Muscle layer of colon (tissue), 2 donors: Measurements from ENCODE around the gene HTT.

Source experiments
- H3K27ac ChIP-seq: one replicate; pipeline ENCODE4 v1.7.0; 2013; ENCODE audit warnings: low read depth, mild to moderate bottlenecking, low read length, moderate library complexity
- H3K27me3 ChIP-seq, 2 donors: one replicate each; pipeline ENCODE4 v1.7.0; 2013; ENCODE audit warnings: low read length in 2 of 2, mild to moderate bottlenecking in 2 of 2; ENCODE audit not compliant: insufficient read depth in 2 of 2, control insufficient read depth in 1 of 2
- H3K36me3 ChIP-seq: one replicate; pipeline ENCODE4 v1.7.0; 2013; ENCODE audit warnings: mild to moderate bottlenecking, low read length; ENCODE audit not compliant: insufficient read depth
- H3K4me1 ChIP-seq: one replicate; pipeline ENCODE4 v1.7.0; 2013; ENCODE audit warnings: mild to moderate bottlenecking, low read length; ENCODE audit not compliant: insufficient read depth
- H3K4me3 ChIP-seq, 2 donors: one replicate each; pipeline ENCODE4 v1.7.0; 2013; ENCODE audit warnings: low read length in 2 of 2, low read depth in 1 of 2, mild to moderate bottlenecking in 1 of 2, moderate library complexity in 1 of 2
- H3K9ac ChIP-seq: one replicate; pipeline ENCODE4 v1.7.0; 2013; ENCODE audit warnings: low read length
- H3K9me3 ChIP-seq: one replicate; pipeline ENCODE4 v1.7.0; 2013; ENCODE audit warnings: mild to moderate bottlenecking, low read length
- donor health status: abdominal sarcoma.
- donor health status: Adenocarcinoma of cecum.

Gene HTT

GRCh38 chr4:3206439-3207100 lies 132.1 kb downstream of the HTT start:
- Histone ChIP-seq H3K27me3 (no peaks in the 10 kb centered on the region), H3K9me3 (no peaks in the 10 kb centered on the region), H3K36me3 (peaks cover 35% of the 10 kb centered on the region), H3K9ac (no peak overlapping the region), H3K27ac (no peak overlapping the region), H3K4me1 (peaks cover 22% of the 10 kb centered on the region), H3K4me3 (no peak overlapping the region)

- H3K36me3 ChIP-seq: peaks cover 40% of the 10 kb centered on the region
- no peaks in the 10 kb centered on the region for H3K27me3 ChIP-seq
- H3K9me3 ChIP-seq: no peaks in the 10 kb centered on the region
- H3K4me3 ChIP-seq: no peak overlapping the region
- H3K27ac ChIP-seq: no peak overlapping the region
- H3K4me1 ChIP-seq: peaks cover 22% of the 10 kb centered on the region
- H3K9ac ChIP-seq: no peak overlapping the region
Measured at GRCh38 chr4:3207531-3208037, 133.1 kb downstream of the HTT start.

DNA sequence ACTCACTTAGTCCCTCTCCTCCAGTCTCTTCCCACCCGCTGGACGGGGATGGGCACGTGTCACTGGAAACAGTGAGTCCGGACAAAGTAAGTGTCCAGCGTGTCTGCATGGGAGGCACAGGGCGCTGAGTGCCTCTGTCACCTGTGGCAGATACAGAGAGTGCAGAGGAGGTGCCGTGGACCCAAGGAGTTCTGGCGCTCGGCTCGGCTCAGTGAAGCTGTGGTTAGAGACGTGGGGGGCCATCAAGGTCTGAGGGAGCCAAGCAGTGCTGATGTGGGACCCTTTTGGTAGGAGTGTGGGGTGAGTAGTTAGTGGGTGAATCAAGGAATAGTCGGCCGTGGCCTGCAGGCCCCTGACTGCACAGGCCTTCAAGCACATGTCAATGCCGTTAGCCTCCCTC lies 134.3 kb downstream of the HTT start:
- Histone ChIP-seq H3K4me3 (no peak overlapping the region), H3K4me1 (peaks cover 10% of the 10 kb centered on the region), H3K9me3 (no peaks in the 10 kb centered on the region), H3K36me3 (peaks cover 52% of the 10 kb centered on the region), H3K27ac (no peak overlapping the region), H3K9ac (no peak overlapping the region), H3K27me3 (no peaks in the 10 kb centered on the region)

GRCh38 chr4:3209551-3210325 lies 135.3 kb downstream of the HTT start:
- H3K27ac ChIP-seq: no peak overlapping the region
- H3K9ac ChIP-seq: no peak overlapping the region
- H3K27me3 ChIP-seq: no peaks in the 10 kb centered on the region
- peaks cover 61% of the 10 kb centered on the region for H3K36me3 ChIP-seq
- H3K4me3 ChIP-seq: no peak overlapping the region
- peaks cover under 1% of the 10 kb centered on the region for H3K4me1 ChIP-seq
- no peaks in the 10 kb centered on the region for H3K9me3 ChIP-seq

DNA sequence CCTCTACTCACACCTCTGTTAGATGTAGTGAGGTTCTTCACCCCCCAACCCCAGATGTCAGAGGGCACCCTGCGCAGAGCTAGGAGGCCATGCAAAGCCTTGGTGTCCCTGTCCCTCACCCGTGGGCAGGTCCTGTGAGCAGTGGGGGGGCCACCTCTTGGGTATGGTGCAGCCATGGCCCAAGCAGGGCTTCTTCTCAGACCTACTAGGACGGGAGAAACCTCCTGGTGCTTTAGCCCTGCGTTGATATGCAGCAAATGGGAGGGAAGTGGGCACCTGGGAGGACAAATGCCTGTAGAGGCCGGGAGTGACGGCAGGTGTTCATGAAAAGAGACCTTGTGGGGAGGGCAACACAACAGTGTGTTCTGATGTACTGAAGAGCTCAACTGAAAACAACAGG lies 136.0 kb downstream of the HTT start:
- Histone ChIP-seq H3K9me3 (no peaks in the 10 kb centered on the region), H3K4me1 (no peaks in the 10 kb centered on the region), H3K27me3 (no peaks in the 10 kb centered on the region), H3K9ac (no peak overlapping the region), H3K4me3 (no peak overlapping the region), H3K36me3 (peaks cover 68% of the 10 kb centered on the region), H3K27ac (no peak overlapping the region)

DNA sequence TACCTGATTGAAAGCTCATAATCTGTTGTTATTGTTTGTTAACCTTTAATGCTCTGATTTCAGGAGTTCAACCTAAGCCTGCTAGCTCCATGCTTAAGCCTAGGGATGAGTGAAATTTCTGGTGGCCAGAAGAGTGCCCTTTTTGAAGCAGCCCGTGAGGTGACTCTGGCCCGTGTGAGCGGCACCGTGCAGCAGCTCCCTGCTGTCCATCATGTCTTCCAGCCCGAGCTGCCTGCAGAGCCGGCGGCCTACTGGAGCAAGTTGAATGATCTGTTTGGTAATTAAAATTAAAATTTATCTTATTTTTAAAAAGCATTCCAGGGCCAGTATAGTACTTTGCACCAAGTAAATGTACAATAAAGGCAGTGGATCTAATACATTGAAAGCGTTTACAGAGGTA lies 137.4 kb downstream of the HTT start:
- Histone ChIP-seq H3K9me3 (no peaks in the 10 kb centered on the region), H3K9ac (no peak overlapping the region), H3K4me3 (no peak overlapping the region), H3K4me1 (no peaks in the 10 kb centered on the region), H3K27ac (no peak overlapping the region), H3K36me3 (peaks cover 73% of the 10 kb centered on the region), H3K27me3 (no peaks in the 10 kb centered on the region)

DNA sequence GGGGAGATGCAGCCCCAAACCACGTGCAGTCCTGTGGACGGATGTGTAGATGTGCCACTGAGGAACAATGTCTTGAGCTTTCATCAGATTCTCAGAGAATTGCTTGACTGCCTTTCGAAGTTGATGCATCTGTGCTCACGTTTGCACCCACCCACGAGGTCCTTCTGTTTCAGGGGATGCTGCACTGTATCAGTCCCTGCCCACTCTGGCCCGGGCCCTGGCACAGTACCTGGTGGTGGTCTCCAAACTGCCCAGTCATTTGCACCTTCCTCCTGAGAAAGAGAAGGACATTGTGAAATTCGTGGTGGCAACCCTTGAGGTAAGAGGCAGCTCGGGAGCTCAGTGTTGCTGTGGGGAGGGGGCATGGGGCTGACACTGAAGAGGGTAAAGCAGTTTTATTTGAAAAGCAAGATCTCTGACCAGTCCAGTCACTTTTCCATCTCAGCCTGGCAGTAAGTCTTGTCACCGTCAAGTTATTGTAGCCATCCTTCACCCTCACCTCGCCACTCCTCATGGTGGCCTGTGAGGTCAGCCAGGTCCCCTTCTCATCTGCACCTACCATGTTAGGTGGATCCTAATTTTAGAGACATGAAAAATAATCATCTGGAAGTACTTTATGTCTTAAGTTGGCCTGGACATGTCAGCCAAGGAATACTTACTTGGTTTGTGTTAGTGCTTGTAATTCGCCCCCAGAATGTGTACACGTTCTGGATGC lies 138.1 kb downstream of the HTT start:
- Histone ChIP-seq H3K9me3 (no peaks in the 10 kb centered on the region), H3K4me1 (no peaks in the 10 kb centered on the region)

DNA sequence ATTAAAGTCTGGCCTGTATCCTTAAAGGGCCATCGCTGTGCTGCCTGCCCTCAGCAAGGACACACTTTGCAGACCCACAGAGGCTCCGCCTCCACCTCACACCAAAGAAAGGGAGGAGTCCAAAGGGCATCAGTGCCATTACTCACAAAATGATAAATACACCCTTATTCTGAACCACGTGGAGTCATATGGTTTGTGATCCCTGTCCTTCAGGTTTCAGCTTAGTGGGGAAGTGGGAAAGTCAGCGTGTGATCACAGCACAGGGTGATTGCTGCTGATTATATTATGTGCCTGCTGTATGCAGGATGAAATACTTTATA lies 138.6 kb downstream of the HTT start:
- no peak overlapping the region for H3K4me3 ChIP-seq
- no peak overlapping the region for H3K9ac ChIP-seq
- H3K27me3 ChIP-seq: no peaks in the 10 kb centered on the region
- H3K27ac ChIP-seq: no peak overlapping the region
- H3K4me1 ChIP-seq: no peaks in the 10 kb centered on the region
- no peaks in the 10 kb centered on the region for H3K9me3 ChIP-seq
- H3K36me3 ChIP-seq: peaks cover 71% of the 10 kb centered on the region

More for the DNA sequence above, 138.1 kb downstream of the HTT start:
- no peak overlapping the region for H3K9ac ChIP-seq
- H3K27ac ChIP-seq: no peak overlapping the region
- peaks cover 68% of the 10 kb centered on the region for H3K36me3 ChIP-seq
- no peaks in the 10 kb centered on the region for H3K27me3 ChIP-seq
- no peak overlapping the region for H3K4me3 ChIP-seq

- Histone ChIP-seq H3K4me3 (no peak overlapping the region), H3K27ac (no peak overlapping the region), H3K9ac (no peak overlapping the region), H3K27me3 (no peaks in the 10 kb centered on the region), H3K4me1 (no peaks in the 10 kb centered on the region), H3K36me3 (peaks cover 75% of the 10 kb centered on the region), H3K9me3 (no peaks in the 10 kb centered on the region)
Measured at GRCh38 chr4:3213661-3214250, 139.3 kb downstream of the HTT start.

GRCh38 chr4:3215256-3215655 lies 140.8 kb downstream of the HTT start:
- no peak overlapping the region for H3K9ac ChIP-seq
- no peak overlapping the region for H3K27ac ChIP-seq
- H3K4me3 ChIP-seq: no peak overlapping the region
- H3K9me3 ChIP-seq: no peaks in the 10 kb centered on the region
- no peaks in the 10 kb centered on the region for H3K4me1 ChIP-seq
- peaks cover 74% of the 10 kb centered on the region for H3K36me3 ChIP-seq
- no peaks in the 10 kb centered on the region for H3K27me3 ChIP-seq

DNA sequence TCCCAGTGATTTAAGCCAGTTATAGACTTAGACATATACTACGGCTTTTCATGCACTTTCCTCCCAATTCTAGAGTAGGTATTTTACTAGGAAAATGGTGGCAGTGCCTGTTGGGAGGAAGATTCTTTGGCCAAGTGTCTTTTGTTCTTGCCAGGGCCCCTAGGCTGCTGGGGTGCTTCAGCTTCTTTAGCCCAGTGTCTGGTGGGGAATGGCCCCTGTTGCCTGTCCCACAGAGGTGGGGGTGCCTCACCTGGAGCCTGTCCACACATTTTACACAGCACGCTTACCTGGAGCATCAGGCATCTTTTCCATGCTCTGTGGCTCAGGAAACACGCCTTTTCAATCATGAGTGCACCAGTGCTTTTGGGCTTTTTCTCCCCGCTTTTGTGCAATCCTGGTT lies 141.3 kb downstream of the HTT start:
- Histone ChIP-seq H3K36me3 (peaks cover 76% of the 10 kb centered on the region), H3K4me1 (no peaks in the 10 kb centered on the region)

More for the DNA sequence above, 141.3 kb downstream of the HTT start:
- H3K9ac ChIP-seq: no peak overlapping the region
- H3K27ac ChIP-seq: no peak overlapping the region
- no peak overlapping the region for H3K4me3 ChIP-seq
- no peaks in the 10 kb centered on the region for H3K27me3 ChIP-seq
- no peaks in the 10 kb centered on the region for H3K9me3 ChIP-seq
